ENCODE measurements around the gene COA1.

COA1 gene

GRCh38 chr7:43761382-43761781 is 32.1 kb upstream of the COA1 start:
- no peak for ATAC-seq
- TF ChIP-seq ZNF8 (CRISPR knock-in tag; IDR thresholded peaks at IDR 0.05) (no peak), ZFP3 (CRISPR knock-in tag; IDR thresholded peaks at IDR 0.05) (no peak), BACH2 (CRISPR knock-in tag; IDR thresholded peaks at IDR 0.05; ENCODE audit: borderline replicate concordance) (no peak), ZNF70 (CRISPR knock-in tag; IDR thresholded peaks at IDR 0.05) (no peak), ARNTL (CRISPR knock-in tag; IDR thresholded peaks at IDR 0.05; ENCODE audit: borderline replicate concordance, low read depth) (no peak), CSDC2 (CRISPR knock-in tag; IDR thresholded peaks at IDR 0.05) (no peak), POU6F1 (CRISPR knock-in tag; IDR thresholded peaks at IDR 0.05; ENCODE audit: borderline replicate concordance, low read depth) (no peak), TCF4 (CRISPR knock-in tag; IDR thresholded peaks at IDR 0.05; ENCODE audit: borderline replicate concordance) (no peak), ESRRG (CRISPR knock-in tag; IDR thresholded peaks at IDR 0.05) (no peak), ISL1 (CRISPR knock-in tag; IDR thresholded peaks at IDR 0.05) (no peak)
- TF ChIP-seq, protein P1, sequence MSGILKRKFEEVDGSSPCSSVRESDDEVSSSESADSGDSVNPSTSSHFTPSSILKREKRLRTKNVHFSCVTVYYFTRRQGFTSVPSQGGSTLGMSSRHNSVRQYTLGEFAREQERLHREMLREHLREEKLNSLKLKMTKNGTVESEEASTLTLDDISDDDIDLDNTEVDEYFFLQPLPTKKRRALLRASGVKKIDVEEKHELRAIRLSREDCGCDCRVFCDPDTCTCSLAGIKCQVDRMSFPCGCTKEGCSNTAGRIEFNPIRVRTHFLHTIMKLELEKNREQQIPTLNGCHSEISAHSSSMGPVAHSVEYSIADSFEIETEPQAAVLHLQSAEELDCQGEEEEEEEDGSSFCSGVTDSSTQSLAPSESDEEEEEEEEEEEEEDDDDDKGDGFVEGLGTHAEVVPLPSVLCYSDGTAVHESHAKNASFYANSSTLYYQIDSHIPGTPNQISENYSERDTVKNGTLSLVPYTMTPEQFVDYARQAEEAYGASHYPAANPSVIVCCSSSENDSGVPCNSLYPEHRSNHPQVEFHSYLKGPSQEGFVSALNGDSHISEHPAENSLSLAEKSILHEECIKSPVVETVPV (CRISPR knock-in tag; IDR thresholded peaks at IDR 0.05) = no peak
- TF ChIP-seq, protein P2, sequence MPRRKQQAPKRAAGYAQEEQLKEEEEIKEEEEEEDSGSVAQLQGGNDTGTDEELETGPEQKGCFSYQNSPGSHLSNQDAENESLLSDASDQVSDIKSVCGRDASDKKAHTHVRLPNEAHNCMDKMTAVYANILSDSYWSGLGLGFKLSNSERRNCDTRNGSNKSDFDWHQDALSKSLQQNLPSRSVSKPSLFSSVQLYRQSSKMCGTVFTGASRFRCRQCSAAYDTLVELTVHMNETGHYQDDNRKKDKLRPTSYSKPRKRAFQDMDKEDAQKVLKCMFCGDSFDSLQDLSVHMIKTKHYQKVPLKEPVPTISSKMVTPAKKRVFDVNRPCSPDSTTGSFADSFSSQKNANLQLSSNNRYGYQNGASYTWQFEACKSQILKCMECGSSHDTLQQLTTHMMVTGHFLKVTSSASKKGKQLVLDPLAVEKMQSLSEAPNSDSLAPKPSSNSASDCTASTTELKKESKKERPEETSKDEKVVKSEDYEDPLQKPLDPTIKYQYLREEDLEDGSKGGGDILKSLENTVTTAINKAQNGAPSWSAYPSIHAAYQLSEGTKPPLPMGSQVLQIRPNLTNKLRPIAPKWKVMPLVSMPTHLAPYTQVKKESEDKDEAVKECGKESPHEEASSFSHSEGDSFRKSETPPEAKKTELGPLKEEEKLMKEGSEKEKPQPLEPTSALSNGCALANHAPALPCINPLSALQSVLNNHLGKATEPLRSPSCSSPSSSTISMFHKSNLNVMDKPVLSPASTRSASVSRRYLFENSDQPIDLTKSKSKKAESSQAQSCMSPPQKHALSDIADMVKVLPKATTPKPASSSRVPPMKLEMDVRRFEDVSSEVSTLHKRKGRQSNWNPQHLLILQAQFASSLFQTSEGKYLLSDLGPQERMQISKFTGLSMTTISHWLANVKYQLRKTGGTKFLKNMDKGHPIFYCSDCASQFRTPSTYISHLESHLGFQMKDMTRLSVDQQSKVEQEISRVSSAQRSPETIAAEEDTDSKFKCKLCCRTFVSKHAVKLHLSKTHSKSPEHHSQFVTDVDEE (CRISPR knock-in tag; IDR thresholded peaks at IDR 0.05) = no peak
- TF ChIP-seq, protein P3, sequence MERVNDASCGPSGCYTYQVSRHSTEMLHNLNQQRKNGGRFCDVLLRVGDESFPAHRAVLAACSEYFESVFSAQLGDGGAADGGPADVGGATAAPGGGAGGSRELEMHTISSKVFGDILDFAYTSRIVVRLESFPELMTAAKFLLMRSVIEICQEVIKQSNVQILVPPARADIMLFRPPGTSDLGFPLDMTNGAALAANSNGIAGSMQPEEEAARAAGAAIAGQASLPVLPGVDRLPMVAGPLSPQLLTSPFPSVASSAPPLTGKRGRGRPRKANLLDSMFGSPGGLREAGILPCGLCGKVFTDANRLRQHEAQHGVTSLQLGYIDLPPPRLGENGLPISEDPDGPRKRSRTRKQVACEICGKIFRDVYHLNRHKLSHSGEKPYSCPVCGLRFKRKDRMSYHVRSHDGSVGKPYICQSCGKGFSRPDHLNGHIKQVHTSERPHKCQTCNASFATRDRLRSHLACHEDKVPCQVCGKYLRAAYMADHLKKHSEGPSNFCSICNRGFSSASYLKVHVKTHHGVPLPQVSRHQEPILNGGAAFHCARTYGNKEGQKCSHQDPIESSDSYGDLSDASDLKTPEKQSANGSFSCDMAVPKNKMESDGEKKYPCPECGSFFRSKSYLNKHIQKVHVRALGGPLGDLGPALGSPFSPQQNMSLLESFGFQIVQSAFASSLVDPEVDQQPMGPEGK (CRISPR knock-in tag; IDR thresholded peaks at IDR 0.05; ENCODE audit: borderline replicate concordance) = no peak

GRCh38 chr7:43760861-43761260 is 31.5 kb upstream of the COA1 start:
- TF ChIP-seq ZC3H10 (CRISPR knock-in tag; IDR thresholded peaks at IDR 0.05) (no peak), BACH2 (CRISPR knock-in tag; IDR thresholded peaks at IDR 0.05; ENCODE audit: borderline replicate concordance) (no peak), POU6F1 (CRISPR knock-in tag; IDR thresholded peaks at IDR 0.05; ENCODE audit: borderline replicate concordance, low read depth) (no peak), ESRRG (CRISPR knock-in tag; IDR thresholded peaks at IDR 0.05) (no peak), ISL1 (CRISPR knock-in tag; IDR thresholded peaks at IDR 0.05) (no peak), OSR1 (CRISPR knock-in tag; IDR thresholded peaks at IDR 0.05) (no peak), ZNF565 (CRISPR knock-in tag; conservative IDR thresholded peaks at IDR 0.05; ENCODE audit: low read depth) (no peak), ZFP3 (CRISPR knock-in tag; IDR thresholded peaks at IDR 0.05) (no peak), PPARA (CRISPR knock-in tag; IDR thresholded peaks at IDR 0.05; ENCODE audit: borderline replicate concordance) (no peak), GLIS3 (CRISPR knock-in tag; IDR thresholded peaks at IDR 0.05) (no peak), SNAI2 (CRISPR knock-in tag; IDR thresholded peaks at IDR 0.05) (no peak)
- TF ChIP-seq, protein P4, sequence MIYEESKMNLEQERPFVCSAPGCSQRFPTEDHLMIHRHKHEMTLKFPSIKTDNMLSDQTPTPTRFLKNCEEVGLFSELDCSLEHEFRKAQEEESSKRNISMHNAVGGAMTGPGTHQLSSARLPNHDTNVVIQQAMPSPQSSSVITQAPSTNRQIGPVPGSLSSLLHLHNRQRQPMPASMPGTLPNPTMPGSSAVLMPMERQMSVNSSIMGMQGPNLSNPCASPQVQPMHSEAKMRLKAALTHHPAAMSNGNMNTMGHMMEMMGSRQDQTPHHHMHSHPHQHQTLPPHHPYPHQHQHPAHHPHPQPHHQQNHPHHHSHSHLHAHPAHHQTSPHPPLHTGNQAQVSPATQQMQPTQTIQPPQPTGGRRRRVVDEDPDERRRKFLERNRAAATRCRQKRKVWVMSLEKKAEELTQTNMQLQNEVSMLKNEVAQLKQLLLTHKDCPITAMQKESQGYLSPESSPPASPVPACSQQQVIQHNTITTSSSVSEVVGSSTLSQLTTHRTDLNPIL (CRISPR knock-in tag; IDR thresholded peaks at IDR 0.05; ENCODE audit: low read depth) = no peak
- no peak for ATAC-seq

All from SK-N-SH treated with all-trans-retinoic acid at 6 μM for 48 hours (cell line).